GM12878 (cell line): ENCODE data around the gene RCOR1. TPM values are rescaled to one million over a fixed set of nuclear protein-coding genes. Genes with fewer than 3 reads are reported as not detected.

Experiments used
- polyA plus RNA-seq, 11 experiments: library from polyadenylated mRNA; depleted of rRNA in 4 of 11; unstranded in 6 of 11; stranded (reverse) in 5 of 11; fragments of >200 nt; fragmentation: Nextera tagmentation in 4 of 11; fragmentation: Illumina TruSeq in 1 of 11; extraction: Ambion mirVana in 4 of 11; extraction: Trizol in 1 of 11; gene quantifications; 1 replicate in 1 of 11; 2 replicates in 10 of 11; pipeline versions ENCODE4 v1.2.1 to v1.2.3, GENCODE V29; 2011 to 2016; ENCODE audit warnings: inconsistent platforms in 2 of 11, missing spikeins in 2 of 11, low read depth in 1 of 11
- total RNA-seq, 4 experiments: library from RNA; depleted of rRNA in 3 of 4; stranded (reverse); fragments of >200 nt in 3 of 4; fragmentation: Illumina TruSeq in 1 of 4; extraction: Trizol in 1 of 4; gene quantifications; 2 replicates each; pipeline versions ENCODE4 v1.2.1 to v1.2.3, GENCODE V29; 2013 to 2021
- TF ChIP-seq, protein P1 (sequence below): IDR thresholded peaks from 2 replicates; pipeline ENCODE4 v1.6.1; 2012; ENCODE audit warnings: improper control_type of control experiment, low read depth, low read length; ENCODE audit not compliant: insufficient replicate concordance
- TF ChIP-seq, protein P2 (sequence below): IDR thresholded peaks from 2 replicates; pipeline ENCODE4 v1.6.1; 2011; ENCODE audit warnings: mild to moderate bottlenecking, low read depth, low read length, moderate library complexity; ENCODE audit not compliant: insufficient replicate concordance

The RCOR1 gene
- total and polyA plus RNA-seq, 10 of the 15 experiments (the other 5 are each of a cell fraction or from before 2014, with no cell fraction given) = 1.6 to 12.2 (median 4.4) TPM

DNA sequence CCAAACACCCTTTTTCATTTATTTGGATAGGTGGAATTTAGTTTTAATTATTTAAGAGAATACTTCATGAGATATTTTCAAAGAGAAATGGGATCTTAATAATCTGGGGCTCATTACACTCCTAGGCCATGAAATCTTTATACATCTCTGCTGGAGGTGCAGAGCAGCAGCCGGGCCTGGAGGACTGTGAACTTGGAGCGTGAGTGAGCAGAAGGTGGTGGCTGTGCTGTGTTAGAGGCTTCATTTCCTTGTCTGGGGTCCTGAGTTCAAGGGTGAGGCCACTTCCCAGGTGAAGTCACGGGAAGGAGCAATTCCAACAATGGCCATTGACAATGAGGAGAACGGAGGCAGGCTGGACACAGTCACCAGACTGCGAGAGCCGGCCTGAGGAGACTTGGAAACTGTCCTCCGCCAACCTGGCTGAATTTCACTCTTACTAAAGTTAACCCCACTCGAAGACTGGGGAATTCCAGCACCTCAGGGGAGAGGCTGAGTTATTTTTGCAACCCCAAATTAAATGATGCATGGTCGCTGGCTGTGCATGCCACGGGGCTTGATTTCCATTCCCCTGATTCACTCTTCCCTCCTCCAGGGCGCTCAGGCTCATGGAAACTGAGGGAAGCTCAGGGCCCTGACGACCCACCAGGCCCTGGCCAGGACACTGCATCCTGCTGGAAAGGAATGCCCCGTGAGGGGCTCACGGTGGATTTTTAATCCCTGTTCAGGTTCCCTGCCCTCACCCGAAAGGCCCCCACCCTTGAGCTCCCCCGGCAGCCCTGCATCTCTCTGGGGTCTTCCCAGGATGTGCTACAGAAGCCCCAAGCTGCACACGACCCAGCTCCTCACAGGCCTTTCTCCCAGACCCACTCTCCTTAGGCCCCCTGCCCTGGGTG lies 162.2 kb downstream of the RCOR1 start (continued):
- TF ChIP-seq, protein P1, sequence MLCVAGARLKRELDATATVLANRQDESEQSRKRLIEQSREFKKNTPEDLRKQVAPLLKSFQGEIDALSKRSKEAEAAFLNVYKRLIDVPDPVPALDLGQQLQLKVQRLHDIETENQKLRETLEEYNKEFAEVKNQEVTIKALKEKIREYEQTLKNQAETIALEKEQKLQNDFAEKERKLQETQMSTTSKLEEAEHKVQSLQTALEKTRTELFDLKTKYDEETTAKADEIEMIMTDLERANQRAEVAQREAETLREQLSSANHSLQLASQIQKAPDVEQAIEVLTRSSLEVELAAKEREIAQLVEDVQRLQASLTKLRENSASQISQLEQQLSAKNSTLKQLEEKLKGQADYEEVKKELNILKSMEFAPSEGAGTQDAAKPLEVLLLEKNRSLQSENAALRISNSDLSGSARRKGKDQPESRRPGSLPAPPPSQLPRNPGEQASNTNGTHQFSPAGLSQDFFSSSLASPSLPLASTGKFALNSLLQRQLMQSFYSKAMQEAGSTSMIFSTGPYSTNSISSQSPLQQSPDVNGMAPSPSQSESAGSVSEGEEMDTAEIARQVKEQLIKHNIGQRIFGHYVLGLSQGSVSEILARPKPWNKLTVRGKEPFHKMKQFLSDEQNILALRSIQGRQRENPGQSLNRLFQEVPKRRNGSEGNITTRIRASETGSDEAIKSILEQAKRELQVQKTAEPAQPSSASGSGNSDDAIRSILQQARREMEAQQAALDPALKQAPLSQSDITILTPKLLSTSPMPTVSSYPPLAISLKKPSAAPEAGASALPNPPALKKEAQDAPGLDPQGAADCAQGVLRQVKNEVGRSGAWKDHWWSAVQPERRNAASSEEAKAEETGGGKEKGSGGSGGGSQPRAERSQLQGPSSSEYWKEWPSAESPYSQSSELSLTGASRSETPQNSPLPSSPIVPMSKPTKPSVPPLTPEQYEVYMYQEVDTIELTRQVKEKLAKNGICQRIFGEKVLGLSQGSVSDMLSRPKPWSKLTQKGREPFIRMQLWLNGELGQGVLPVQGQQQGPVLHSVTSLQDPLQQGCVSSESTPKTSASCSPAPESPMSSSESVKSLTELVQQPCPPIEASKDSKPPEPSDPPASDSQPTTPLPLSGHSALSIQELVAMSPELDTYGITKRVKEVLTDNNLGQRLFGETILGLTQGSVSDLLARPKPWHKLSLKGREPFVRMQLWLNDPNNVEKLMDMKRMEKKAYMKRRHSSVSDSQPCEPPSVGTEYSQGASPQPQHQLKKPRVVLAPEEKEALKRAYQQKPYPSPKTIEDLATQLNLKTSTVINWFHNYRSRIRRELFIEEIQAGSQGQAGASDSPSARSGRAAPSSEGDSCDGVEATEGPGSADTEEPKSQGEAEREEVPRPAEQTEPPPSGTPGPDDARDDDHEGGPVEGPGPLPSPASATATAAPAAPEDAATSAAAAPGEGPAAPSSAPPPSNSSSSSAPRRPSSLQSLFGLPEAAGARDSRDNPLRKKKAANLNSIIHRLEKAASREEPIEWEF = no peak
- TF ChIP-seq, protein P2, sequence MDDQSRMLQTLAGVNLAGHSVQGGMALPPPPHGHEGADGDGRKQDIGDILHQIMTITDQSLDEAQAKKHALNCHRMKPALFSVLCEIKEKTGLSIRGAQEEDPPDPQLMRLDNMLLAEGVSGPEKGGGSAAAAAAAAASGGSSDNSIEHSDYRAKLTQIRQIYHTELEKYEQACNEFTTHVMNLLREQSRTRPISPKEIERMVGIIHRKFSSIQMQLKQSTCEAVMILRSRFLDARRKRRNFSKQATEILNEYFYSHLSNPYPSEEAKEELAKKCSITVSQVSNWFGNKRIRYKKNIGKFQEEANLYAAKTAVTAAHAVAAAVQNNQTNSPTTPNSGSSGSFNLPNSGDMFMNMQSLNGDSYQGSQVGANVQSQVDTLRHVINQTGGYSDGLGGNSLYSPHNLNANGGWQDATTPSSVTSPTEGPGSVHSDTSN = no peak
